BJ (cell line): ENCODE data around the gene ARHGAP4. TPM values are rescaled to one million over a fixed set of nuclear protein-coding genes. Genes with fewer than 3 reads are reported as not detected.

Experiments used
- CTCF ChIA-PET: fragments of 350-600 bp; formaldehyde crosslinking; extraction: SDS; loops from one replicate; lab custom pipeline; 2021; ENCODE audit warnings: antibody characterized with exemption, inconsistent platforms; lab: Yijun Ruan, JAX
- POLR2A ChIA-PET: fragments of 300-600 bp; sonication (Branson Sonifier 250); formaldehyde crosslinking; extraction: SDS; loops from one replicate; lab custom pipeline; 2021; ENCODE audit warnings: antibody characterized with exemption; lab: Charles Lee
- DNase-seq: peaks from one replicate; pipeline ENCODE4 v3.0.0-alpha.2; 2011; ENCODE audit warnings: low read depth
- H3K27me3 ChIP-seq: 2 replicates; pipeline ENCODE4 v1.6.0; 2011; ENCODE audit warnings: low read length; ENCODE audit not compliant: control insufficient read depth, insufficient read depth
- H3K36me3 ChIP-seq: 2 replicates; pipeline ENCODE4 v1.5.1; 2011; ENCODE audit warnings: low read length; ENCODE audit not compliant: control insufficient read depth, insufficient read depth
- H3K4me3 ChIP-seq: 2 replicates; pipeline ENCODE4 v1.5.1; 2011; ENCODE audit warnings: low read depth, mild to moderate bottlenecking, control low read depth, low read length
- polyA plus RNA-seq: library from polyadenylated mRNA; depleted of rRNA; stranded (reverse); fragments of >200 nt; gene quantifications from 2 replicates; pipeline ENCODE4 v1.2.3, GENCODE V29; 2011
- TF ChIP-seq, protein P1 (sequence below): IDR thresholded peaks from 2 replicates; pipeline ENCODE4 v1.5.1; 2011; ENCODE audit warnings: low read depth, mild to moderate bottlenecking, control low read depth, inconsistent platforms, low read length, moderate library complexity; ENCODE audit not compliant: insufficient read depth

ARHGAP4 gene
- polyA plus RNA-seq, 1 experiment, result 0.82 TPM

DNA sequence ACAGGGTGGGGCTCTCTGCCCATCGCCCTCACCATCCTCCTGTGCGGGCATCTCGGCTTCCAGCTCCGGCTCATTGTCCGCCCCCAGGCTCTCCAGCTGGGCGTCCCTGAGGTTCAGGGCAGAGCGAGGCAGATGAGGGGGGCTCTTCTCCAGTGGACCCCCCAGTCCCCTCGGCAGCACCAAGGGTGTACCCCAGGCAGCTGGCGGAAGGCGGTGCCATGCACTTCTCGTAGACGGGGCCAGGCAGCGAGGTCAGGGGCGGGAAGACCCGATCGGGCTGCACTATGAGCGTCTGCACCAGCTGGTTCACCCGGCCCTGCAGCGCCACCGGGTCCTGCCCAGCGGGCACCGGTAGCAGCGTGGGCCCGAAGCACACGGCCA is 16.1 kb downstream of the ARHGAP4 start:
- TF ChIP-seq, protein P1, sequence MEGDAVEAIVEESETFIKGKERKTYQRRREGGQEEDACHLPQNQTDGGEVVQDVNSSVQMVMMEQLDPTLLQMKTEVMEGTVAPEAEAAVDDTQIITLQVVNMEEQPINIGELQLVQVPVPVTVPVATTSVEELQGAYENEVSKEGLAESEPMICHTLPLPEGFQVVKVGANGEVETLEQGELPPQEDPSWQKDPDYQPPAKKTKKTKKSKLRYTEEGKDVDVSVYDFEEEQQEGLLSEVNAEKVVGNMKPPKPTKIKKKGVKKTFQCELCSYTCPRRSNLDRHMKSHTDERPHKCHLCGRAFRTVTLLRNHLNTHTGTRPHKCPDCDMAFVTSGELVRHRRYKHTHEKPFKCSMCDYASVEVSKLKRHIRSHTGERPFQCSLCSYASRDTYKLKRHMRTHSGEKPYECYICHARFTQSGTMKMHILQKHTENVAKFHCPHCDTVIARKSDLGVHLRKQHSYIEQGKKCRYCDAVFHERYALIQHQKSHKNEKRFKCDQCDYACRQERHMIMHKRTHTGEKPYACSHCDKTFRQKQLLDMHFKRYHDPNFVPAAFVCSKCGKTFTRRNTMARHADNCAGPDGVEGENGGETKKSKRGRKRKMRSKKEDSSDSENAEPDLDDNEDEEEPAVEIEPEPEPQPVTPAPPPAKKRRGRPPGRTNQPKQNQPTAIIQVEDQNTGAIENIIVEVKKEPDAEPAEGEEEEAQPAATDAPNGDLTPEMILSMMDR, result no peak
- ChIA-PET POLR2A (no interaction called here), CTCF (interaction anchor here (5.1 kb wide), 1 partner anchor 12 kb away, joined by 26 read pairs; no protein-coding TSS in a partner anchor)
- no peak for DNase-seq
- H3K36me3 ChIP-seq, result no peaks in the 10 kb centered on the region
- no peak overlapping the region for H3K4me3 ChIP-seq
- no peaks in the 10 kb centered on the region for H3K27me3 ChIP-seq

DNA sequence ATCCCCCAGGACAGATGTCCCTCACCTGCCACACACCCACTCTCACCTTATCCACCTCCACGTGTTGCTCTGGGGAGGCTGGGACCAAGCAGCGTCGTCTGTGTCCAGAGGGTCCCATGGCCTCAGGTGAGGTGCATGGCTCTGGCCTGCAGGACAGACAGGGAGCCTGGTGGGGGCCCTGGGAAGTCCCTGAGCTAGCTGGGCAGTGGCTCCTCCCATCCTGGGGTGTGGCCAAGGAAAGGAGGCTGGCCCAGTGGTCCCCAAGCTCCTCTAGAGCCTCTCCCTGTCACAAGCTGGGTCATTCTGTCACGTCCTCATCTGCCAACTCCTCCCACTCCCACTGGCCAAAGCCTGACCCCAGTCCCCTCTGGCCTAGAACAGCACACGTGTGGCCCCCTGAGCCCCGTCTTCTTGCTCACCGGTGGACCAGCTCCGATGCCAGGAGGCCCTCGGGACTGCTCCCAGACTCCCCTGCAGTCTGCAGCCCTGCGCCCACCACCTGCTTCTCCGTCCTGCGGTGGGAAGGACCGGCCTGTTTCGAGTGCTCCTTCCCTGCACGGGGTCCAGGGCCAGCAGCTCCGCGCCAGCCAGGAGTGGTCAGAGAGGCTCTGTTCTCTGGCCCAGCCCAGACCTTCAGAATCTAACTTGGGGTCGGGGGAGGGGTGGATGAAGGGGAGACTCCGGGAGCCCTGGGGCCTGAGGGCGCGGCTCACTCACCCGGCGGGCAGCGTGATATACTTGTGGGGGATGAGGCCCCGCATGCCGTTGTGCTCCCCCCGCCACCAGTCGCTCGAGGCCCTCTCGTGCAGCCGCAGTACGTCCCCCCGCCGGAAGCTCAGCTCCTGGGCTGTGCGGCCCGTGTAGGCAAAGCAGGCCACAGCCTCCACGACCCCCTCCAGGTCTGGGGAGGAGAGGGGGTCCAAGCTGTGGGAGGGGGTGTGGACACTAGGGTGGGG is 16.8 kb downstream of the ARHGAP4 start:
- Histone ChIP-seq H3K4me3 (no peak overlapping the region), H3K36me3 (no peaks in the 10 kb centered on the region), H3K27me3 (no peaks in the 10 kb centered on the region)
- POLR2A ChIA-PET, result no interaction called here
- DNase-seq, result no peak
- TF ChIP-seq, protein P1, result no peak
- CTCF ChIA-PET, result interaction anchor here (5.1 kb wide), 1 partner anchor 13 kb away, joined by 26 read pairs; no protein-coding TSS in a partner anchor

DNA sequence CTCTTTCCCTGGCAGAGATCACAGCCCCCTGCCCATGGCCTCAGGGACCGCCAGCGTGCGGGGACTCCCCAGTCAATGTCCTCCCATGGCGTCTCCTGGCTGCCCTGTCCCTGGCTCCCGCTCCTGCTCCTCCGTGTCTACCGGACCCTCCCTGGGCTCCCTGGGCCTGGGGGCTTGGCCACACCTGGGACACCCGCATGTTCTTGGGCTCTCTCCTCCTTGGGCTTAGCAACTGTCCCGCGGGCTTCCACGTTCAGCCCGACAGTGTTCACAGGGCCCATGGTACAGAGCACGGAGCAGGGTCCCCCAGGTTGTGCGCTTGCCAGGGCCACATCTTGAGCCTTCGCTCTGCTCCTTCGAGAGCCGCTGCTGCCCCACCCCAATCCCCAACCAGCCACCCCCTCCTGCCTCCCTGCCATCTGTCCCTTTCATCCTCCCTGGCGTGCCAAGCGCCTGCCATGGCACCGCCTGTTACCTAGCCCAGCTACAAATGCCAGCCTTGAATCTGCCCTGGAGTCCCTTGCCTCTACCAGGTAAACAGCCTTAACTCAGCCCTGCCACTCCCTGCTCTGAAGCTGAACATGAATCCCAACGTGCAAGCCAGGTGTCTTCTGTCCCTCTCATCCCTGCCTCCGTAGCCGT is 17.7 kb downstream of the ARHGAP4 start:
- no peaks in the 10 kb centered on the region for H3K36me3 ChIP-seq
- H3K27me3 ChIP-seq, result no peaks in the 10 kb centered on the region
- DNase-seq, result no peak
- ChIA-PET POLR2A (no interaction called here), CTCF (no interaction called here)
- no peak overlapping the region for H3K4me3 ChIP-seq
- TF ChIP-seq, protein P1, result no peak

DNA sequence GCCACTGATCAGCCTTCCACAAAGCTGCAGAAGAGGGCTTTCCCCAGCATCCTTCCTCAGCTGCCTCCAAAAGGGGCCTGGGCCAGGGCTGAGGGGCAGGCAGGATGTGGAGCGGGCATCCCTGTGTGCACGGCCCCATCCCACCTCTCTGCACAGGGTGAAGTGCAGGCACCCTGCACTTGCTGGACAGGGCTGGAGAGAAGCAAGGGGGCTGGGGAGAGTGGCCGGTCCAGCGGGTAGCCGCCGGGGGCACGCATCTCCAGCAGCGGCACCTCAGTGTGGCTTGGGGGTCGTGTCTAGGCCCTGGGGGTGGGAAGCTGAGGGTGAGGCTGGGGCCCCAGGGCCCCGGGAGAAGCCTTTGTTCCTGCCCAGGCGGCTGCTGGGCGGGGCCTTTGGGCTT is 18.6 kb downstream of the ARHGAP4 start:
- POLR2A ChIA-PET, result no interaction called here

More for the DNA sequence above, 18.6 kb downstream of the ARHGAP4 start:
- CTCF ChIA-PET, result interaction anchor here (1.2 to 1.4 kb wide), 2 partner anchors 15 to 143 kb away, joined by 3 to 5 read pairs; partner anchors contain the start of gene PLXNB3
- TF ChIP-seq, protein P1, result no peak
- H3K4me3 ChIP-seq, result no peak overlapping the region
- H3K36me3 ChIP-seq, result no peaks in the 10 kb centered on the region
- H3K27me3 ChIP-seq, result no peaks in the 10 kb centered on the region
- no peak for DNase-seq
